LNCaP clone FGC (cell line): Measurements from ENCODE around the gene NUTF2.
A peak's percentile ranks its signal among the peaks of the same experiment; 100 is the strongest.

ENCODE experiments used
- DNase-seq: peaks from one replicate; pipeline ENCODE4 v3.0.0-alpha.2; 2011; ENCODE audit warnings: low read depth
- H3K4me3 ChIP-seq: 2 replicates; pipeline ENCODE4 v1.5.1; 2011; ENCODE audit warnings: mild to moderate bottlenecking, low read depth, low read length, control low read depth
- CTCF ChIP-seq: IDR thresholded peaks from 2 replicates; pipeline ENCODE4 v1.5.1; 2012; ENCODE audit warnings: mild to moderate bottlenecking; ENCODE audit not compliant: control insufficient read depth, insufficient read depth; ENCODE audit errors: extremely low read depth

Gene NUTF2

GRCh38 chr16:67805718-67806427 is 40.9 kb upstream of the NUTF2 start:
- TF ChIP-seq CTCF, result no peak
- peak overlapping the region; percentile 99 for H3K4me3 ChIP-seq
- DNase-seq, result no peak

GRCh38 chr16:67806428-67807147 is 40.1 kb upstream of the NUTF2 start, which contains the start of the genes RANBP10 and TSNAXIP1:
Gene RANBP10 (minus strand): TSS chr16:67806560. CDS start chr16:67806536, 24 bp downstream.
Gene TSNAXIP1 (plus strand): TSS chr16:67806889. CDS start chr16:67807150, 261 bp downstream.
- H3K4me3 ChIP-seq, result peak within 1 kb of the TSS; percentile 99
- TF ChIP-seq CTCF, result no peak
- DNase-seq, result peak; percentile 99

- H3K4me3 ChIP-seq, result peak overlapping the region; percentile 99
- peak; percentile 32 for DNase-seq
- TF ChIP-seq CTCF, result no peak
Measured at GRCh38 chr16:67807148-67807682, 39.5 kb upstream of the NUTF2 start.

- H3K4me3 ChIP-seq, result no peak overlapping the region
- DNase-seq, result no peak
- no peak for TF ChIP-seq CTCF
Measured at GRCh38 chr16:67811899-67812298, 34.8 kb upstream of the NUTF2 start.

- no peak for TF ChIP-seq CTCF
- peak; percentile 69 for DNase-seq
- no peak overlapping the region for H3K4me3 ChIP-seq
Measured at GRCh38 chr16:67814567-67814966, 32.2 kb upstream of the NUTF2 start.

GRCh38 chr16:67820608-67821259 is 26.0 kb upstream of the NUTF2 start:
- 0 out of 2 replicates have a peak, but pooled peaks have one; percentile 10 for TF ChIP-seq CTCF

More at GRCh38 chr16:67820608-67821259, 26.0 kb upstream of the NUTF2 start:
- DNase-seq, result no peak
- H3K4me3 ChIP-seq, result no peak overlapping the region
